IPS DF 4.7 (cell line): Measurements from ENCODE around the gene PADI4.
"Not testable (repeated sequence)": the region's sequence is repeated elsewhere in the genome, so short reads cannot be mapped to it uniquely, and the experiment has no call there.

Experiments
- DNase-seq: peaks from one replicate; pipeline ENCODE4 v3.0.0-alpha.2; 2013; ENCODE audit warnings: low spot score; ENCODE audit errors: extremely low read depth

PADI4 gene

DNA sequence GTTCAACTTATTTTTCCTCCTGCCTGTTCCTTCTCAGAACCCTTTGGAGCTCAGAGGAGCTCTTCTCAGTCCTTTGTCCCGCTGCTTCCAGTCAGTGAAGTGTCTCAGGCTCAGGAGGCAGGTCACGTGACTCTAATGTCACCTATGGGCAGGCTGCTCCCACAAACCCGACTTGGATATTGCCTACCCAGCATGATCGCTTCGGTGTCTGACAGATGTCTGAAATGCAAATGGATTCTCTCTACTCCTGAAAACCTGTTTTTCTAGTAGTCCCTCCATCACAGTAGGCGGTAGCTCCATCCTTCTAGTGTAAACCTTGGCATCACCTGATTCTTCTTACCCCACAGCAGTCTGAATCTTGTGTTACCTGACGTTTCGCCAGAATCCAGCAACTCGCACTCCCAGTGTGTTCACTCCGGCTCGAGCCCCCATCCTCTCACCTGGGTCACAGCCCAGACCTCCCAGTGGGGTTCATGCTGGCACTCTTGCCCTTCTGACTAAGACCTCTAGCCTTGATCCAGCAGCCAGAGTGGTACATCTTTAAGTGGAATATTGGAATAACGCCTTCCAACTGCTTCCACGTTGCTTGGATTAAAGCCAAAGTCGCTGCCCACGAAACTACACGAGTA is 69.4 kb downstream of the PADI4 start:
- peak; percentile 74 for DNase-seq

DNA sequence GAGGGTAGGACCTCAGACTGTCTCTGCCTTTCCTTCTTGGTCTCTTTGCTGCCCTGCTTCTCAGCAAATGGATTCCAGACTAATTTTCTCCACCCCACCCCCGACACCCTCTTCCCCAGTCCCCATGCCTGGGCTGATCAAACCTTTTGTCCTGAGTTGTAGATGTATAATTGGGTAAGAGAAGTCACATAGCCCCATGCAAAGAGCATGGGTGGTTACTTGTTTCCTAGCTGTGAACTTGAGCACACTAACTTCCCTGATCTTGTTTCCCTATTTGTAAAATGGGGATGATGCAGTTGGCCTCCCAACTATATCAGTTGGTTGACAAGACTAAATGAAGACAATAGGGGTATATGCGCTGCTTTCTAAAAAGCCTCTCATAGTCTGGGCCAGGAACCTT is 73.2 kb downstream of the PADI4 start:
- DNase-seq, result no peak

DNA sequence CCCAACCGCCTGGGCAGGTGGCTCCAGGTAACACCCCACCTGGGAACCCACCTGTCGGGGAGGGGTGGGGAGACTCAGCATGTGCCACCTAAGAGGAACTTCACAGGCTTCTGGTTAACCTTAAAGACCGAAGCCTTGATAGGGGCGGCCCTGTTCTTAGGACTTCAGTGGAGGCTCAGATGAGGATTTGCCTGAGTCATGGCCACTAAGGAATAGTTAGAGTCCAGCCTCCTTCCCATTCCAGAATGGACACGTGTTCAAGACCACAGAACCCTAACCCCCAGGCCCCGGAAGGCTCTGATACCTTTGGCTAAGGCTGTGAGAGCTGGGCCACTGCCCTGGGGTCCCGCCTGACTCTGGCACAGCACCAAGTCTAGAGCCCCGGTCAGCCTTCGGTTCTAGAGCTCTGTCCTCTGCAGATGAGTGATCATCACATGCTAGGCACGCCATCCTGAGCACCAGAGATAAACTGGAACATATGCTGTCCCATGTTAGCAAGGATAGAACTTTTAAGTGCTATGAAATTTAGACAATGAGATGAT is 84.3 kb downstream of the PADI4 start:
- DNase-seq, result no peak

DNA sequence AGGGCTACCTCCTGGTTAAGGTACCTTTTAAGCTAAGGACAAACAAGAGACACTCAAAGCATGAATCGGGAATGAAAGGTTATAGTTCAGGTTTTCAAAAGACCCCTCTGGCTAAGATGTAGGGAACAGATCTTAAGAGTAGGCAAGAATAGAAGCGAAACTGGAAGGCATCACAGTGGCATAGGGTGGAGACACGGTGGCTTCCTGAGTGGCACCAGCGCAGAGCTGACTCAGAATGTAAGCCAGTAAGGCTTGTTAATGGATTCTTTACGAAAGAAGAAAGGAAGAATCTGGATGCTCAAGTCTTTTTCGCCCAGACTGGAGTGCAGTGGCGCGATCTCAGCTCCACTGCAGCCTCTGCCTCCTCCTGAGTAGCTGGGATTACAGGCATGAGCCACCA is 85.2 kb downstream of the PADI4 start:
- no peak for DNase-seq

DNA sequence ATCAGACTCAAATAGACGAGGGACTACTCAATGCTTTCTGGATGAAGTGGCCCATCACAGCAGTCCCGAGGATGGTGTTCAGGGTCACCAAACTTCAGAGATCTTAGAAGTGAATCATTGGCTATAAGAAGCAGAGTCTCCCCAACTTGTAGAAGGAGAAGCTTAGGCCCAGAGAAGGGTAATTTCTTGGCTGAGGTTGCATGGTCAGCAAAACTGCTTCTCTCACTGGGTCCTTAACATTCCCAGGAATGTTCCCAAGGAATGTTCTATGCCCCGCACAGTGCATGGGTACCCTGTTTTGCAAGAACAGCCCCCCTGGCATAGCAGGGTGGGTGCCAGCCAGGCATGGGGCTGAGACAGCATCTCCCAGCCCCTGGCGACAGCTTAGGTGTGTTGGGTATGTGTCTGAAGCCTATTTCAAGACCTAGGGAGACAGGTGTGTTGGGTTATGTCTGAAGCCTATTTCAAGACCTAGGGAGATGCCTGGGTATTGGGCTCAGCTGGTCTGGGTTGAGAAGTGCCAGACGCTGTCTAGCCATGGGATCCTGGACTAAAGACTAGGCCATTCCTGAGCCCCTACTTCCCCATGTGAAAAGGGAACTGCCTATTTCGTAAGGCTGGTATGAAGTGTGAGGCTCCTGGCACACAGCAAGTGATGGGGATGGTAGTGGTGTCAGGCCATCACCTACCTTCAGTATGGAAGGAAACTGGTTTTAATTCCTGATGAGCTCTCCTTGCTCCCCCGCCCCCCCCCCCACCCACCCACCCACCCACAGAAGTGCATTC is 90.1 kb downstream of the PADI4 start:
- no peak for DNase-seq

DNA sequence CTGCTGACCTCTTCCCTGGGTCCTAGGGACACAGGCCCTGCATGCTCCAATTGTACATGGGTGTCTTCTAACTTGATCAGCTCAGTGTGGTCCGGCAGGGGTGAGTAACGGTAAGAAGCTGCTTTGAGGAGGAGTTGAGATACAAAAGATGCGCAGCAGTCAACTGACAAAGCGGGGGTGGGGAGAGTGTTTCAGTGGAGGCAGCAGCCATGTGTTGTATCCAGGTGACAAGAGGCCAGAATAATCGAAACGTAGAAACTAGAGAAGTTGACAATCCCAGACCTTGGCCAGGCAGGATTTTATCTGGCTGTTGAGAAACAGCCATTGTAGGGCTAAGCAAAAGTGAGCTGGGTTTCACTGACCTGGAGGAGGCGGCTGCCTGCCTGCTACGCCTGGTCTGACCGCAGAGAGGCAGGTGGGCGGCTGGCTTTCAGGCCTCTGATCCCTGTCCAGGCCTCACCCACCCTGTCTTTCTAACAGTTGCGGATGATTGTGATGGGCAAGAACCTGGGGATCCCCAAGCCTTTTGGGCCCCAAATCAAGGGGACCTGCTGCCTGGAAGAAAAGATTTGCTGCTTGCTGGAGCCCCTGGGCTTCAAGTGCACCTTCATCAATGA is 92.8 kb downstream of the PADI4 start:
- no peak for DNase-seq

DNA sequence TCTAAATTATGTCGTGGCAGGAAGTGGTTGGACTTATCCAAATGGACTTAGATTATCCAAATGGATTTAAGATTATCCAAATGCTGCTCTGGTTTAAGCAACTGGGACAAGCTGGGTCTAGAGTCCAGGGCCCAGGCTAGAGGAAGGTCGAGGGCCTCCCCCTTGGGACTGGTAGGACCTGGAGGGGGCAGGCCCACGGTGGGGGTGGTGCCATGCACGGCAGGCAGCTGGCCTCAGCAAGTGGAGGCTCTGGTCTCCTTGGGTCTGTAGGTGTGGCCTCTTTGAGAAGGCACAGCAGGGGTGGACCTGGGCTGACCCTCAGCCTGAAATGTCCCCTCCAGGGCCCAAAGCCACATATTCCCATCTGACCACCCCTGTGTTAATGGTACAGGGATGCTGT is 93.8 kb downstream of the PADI4 start:
- no peak for DNase-seq

DNA sequence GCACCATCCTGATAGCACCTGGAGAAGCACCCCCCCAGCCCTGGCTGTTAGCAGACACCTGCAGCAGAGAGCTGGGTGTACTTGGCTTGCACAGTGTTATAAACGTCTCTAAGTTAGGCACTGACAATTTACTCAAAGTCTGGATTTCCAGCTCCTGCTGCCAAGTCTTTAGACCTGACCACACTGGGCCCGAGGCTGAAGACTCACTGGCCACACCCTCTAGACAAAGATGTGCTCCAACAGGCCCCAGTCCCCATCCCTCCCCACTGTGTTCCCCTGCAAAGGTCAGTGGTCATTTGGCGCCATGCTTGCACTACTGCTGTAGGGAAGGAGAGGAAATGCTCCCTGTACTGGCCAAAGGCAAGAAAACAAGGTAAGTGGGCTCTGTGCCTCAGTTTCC is 95.1 kb downstream of the PADI4 start:
- no peak for DNase-seq

DNA sequence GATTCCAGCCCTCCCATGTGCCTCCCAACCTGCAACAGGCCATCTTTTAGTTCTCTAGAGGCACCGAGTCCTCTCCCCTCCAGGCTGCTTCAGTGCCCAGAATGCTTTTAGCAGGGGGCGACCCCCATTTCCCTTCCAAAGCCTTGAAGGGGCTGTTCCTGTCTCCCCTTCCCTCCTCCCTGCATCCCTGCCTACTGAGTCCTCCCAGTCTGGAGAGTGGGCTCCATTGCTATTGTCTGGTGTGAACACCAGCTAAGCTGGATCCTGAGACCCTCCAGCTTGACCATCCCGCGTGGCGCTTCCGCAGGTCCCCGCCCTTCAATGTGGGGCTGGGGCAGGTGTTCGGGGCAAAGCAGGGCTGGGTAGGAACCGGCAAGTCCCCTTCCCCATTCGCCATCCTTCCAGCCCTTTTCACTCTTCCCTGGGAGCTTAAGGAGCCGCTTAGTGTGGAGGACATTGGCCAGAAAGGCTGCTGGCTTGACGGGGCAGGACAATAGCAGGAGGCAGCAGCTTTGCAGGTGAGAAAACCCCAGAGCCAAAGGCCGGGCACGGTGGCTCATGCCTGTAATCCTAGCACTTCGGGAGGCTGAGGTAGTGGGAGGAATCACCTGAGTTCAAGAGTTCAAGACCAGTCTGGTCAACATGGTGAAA is 96.2 kb downstream of the PADI4 start:
- DNase-seq, result no peak

DNA sequence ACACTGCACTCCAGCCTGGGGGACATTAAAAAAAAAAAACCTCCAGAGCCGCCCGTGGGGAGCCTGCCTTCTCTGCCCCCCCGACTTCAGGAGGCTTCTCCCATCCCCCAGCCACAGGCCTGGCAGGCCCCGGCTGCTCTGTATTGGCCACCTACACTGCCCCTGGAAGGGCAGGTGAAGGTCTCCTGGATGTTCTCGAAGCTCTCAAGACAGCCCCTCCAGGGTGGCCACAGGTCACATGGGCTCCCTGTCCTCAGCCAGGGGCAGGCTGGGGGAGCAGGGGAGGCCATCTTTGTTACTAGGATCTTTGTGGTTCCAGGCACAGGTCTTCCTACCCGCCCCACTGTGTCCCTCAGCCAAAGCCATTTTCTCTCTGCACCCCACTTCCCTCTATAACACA is 96.8 kb downstream of the PADI4 start:
- DNase-seq, result no peak

DNA sequence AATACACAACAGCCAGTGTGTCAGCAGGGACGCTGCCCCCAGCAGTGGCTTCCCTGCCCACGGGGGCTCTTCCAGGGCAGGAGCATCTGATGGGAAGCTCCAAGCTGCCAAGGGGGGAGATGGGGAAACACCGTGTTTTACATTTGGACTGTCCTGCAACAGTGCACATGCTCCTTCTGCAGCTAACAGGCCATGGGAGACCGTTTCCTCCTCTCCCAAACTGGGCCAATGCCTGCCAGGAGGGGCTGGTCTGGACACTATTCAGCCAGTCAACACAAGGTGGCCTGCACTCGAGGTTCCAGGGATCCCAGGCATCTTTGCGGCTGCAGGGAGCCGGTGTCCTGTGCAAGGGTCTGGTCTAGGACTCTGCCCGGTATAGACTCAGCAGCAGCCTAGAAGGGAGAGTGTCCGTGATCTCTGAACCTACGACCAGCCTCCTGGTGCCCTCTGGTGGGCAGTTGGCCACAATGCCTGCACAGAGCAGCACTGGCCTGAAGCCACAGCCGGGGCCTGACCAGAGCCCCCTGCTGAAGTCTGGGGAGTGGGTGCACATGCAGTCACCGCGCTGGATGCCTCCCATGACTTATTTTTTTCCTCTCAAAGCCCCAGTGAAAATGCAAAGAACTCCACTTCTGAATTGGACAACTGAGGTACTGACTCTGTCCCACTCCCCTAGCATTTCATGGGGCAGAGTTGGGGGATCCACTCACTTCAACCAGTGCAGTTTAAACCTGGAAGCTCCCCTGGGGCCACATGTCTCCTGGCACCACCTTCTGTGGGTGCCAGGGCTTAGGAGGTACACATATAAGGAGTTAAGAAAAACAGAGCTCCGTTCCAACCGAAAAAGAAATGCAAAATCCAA is 98.1 kb downstream of the PADI4 start:
- peak; percentile 46 for DNase-seq

DNA sequence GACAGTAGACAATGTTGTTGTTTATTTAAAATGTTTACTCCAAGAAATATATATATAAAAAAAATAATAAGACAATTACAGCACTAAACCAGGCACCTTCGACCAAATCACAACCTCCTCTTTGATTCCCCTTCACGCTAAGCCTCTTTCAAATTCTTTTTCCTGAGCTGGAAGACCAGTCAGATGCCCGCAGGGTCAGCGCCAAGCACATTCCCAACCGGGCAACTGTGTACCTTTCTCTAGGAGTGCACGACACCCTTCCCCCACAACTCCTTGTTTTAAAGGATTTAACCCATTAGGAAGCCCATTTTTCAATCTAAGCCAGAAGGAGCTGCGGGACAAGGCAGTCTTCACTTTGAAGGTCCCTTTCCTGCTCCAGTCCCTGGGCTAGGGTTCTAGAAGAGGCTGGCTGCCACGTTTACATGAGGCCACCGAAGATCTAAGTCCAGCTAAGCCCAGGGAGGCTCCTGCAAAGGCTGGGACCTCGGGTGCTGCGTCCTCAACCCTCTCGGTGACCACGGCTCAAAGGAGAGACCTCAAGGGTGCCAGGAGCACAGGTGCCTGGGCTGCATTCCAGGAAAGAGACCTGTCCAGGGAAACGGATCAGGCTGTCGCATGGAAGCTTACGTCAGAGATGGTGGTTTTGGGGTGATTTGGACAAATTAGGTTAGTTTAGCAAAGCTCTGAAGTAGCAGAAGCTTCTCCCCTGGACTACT is 98.9 kb downstream of the PADI4 start:
- DNase-seq, result not testable (repeated sequence)

DNA sequence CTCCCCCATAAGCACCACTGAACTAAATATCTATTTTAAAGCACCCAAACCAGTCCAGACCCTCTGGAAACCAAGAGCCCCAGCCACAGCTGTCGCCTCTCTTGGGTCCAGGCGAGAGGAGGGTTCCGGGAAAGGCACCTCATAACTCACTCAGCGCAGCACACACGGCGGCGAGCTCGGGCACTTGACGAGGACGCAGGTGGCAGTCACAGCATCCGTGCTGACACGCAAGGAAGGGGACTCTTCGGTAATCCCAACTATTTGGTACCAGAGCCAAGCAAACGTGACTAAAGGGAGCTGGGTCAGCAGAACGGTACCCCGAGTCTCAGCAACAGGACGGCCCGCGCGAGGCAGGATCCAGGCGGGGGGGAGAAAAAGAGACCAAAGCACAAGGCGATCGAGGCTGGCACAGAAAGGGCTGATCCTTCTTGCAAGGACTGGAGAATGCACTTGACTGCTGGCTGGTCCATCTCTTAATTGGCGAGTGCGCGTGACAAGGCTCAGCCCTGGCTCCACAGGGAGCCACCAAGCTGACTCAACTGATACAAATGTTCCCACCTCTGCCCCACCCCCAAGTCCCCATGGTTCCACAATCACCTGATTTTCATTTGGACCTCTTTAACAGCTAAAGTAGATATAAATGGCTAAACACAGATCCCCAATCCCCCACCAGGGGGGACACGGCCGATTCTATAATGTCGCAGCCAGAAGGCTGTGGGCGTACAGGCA is 100.0 kb downstream of the PADI4 start:
- DNase-seq, result not testable (repeated sequence)

DNA sequence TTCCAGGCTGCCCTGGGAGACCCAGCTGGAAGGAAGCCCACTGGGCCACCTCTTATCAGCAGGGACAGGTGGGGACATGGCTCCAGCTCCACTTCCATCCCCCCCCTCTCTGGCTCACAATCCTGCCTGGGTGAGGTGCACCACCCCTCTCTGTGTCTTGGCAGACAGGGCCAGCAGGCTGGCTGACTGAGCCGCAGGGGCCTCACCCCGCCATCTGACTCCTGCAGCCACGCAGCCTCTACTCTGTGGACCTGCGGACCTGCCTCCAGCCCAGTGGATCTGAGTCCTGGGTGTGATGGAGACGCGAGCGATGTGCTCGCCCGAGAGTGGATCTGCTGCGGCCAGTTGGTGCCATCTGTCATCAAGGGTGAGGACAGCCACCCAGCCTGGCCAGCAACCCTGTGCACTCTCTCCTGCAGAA is 101.4 kb downstream of the PADI4 start:
- DNase-seq, result no peak

DNA sequence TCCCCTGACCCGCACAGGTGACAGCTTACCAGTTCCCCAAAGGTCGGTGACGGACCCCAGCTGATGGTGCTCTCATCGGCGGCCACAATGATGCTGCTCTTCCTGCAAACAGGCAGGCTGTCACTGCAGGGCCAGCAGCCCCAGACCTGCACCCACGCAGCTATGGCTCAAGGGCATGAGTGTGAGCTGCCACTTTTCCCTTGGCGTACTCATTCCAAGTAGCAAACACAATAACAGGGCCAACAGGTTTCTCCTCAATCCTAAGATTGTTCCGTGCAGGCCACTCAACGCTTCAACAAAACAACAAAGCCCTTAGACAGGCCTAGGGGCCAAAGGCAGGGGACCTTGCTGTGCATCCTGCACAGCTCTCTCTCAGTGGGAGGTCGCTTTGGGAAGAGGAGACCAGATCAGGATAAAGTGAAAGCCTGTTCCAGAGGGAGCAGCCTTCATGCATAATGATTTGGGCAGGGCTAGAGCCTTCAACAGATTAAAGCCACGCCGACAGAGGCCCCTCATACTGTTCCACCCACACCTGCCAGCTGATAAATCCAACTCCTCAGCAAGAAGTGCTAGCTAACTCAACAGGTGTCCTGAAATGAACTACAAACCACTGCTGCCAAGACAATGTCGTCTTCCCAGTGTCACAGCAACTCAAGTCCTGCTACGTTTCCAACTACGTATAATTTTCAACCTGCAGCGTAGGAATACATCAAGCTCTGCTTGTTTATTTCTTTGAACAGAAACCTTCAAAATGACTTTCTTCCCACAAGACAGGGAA is 104.3 kb downstream of the PADI4 start:
- no peak for DNase-seq
